HG02970 (cell line): ENCODE data around the gene SLC25A48.
"Not testable (repeated sequence)": the region's sequence is repeated elsewhere in the genome, so short reads cannot be mapped to it uniquely, and the experiment has no call there.

Experiments
- ATAC-seq: cut with Tn5 transposase; IDR thresholded peaks from one replicate; pipeline ENCODE4 v1.9.1; 2021; ENCODE audit warnings: mild to moderate bottlenecking, moderate library complexity, moderate number of reproducible peaks; ENCODE audit not compliant: unreplicated experiment, low FRiP score

SLC25A48 gene

DNA sequence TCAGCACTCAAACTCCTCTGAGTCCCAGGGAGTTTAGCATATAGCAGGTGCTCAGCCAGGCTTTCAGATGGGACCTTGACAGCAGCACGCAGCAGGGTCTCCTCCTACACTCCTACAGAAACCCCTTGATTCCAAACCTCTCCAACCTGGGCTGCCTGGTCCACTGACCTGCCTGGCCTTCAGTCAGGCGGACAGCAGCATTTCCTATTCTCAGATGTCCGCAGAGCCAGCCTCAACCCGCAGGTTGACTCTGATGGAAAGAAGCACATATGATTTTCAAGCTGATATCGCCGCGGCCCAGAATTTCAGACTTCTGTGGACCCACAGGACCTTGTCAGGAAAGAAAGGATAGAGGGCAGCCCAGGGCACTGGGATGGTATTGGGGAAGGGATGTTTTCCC is 5.3 kb upstream of the SLC25A48 start:
- ATAC-seq = no peak

DNA sequence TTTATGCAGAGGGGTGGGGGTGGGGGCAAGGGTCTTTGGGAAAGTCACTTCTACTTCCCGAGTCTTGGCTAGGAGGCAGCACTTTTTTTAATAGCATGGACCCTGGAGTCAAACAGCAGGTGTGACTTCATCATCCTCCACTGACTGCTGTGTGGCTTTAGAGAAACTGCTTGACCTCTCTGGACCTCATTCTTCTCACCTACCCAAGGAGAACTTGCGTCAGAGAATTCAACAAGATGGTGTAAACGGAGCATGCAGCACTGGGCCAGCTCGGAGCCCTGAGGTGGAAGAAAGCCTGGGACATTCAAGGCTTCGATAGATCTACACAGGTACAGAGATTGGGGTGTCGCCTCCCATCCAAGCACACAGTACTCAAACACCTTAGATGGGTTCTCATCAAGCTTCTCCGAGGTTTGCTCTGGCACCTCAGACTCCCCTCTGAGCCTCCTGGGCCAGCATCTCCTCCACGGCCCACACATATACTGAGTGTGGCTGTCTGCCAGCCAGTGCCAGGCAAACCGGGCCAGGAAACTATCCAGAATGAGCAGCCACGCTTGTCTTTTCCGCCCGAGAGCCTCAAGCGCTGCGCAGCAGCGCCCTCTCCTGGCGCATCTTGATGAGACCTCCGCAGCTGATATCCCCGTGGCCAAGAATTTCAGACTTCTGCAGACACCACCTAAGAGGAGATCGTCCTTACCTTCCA is 4.6 kb upstream of the SLC25A48 start:
- ATAC-seq = no peak

DNA sequence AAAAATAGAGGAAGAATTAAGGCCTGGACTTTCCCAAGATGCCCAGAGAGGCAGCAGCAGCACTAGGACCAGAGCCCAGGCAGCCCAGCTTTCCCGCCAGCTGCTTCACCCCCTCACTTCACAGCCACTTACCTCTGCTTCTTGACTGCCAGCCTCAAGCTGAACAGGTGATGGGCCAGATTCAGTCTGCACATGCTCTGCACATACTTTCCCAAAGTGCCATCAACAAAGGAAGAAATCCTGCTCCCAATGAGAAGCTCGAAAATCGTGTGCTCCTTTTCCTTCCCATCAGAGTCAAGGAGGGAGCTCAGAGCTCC is 4.1 kb upstream of the SLC25A48 start:
- ATAC-seq = no peak

DNA sequence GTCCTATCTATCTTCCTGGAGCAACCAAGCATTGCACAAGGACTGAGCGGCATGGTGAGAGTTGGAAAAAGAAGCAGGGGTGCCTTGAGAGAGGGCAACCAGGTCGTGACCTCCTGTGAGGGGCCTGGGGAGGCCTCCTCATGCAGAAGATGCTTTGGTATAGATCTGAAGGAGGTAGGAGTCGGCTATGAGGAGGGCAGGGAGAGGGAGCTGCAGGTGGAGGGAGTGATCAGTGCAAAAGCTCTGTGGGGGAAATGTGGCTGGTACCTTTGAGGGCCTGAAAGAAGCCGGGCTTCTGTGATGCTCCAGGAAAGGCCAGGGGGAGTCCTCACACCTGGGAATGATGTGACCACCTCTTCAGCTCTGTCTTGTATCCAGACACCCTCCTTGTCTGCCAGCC is 3.6 kb upstream of the SLC25A48 start:
- no peak for ATAC-seq

DNA sequence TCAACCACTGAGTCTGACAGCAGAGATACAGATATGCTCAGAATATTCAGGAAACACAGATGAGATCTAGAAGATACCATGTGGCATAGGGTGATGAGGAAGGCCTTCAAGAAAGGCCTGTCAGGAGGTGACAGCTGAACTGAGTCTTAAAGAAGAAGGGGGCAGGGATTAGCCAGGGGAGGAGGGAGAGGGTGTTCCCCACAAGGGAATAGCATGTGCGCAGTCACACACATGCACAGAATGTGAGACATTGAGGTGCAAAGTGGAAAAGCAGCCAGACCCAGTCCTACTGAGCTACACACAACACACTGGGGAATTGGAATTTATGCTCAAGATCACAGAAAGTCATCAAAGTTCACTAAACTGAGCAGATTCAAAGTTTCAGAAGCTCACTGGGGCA is 3.0 kb upstream of the SLC25A48 start:
- ATAC-seq = no peak

DNA sequence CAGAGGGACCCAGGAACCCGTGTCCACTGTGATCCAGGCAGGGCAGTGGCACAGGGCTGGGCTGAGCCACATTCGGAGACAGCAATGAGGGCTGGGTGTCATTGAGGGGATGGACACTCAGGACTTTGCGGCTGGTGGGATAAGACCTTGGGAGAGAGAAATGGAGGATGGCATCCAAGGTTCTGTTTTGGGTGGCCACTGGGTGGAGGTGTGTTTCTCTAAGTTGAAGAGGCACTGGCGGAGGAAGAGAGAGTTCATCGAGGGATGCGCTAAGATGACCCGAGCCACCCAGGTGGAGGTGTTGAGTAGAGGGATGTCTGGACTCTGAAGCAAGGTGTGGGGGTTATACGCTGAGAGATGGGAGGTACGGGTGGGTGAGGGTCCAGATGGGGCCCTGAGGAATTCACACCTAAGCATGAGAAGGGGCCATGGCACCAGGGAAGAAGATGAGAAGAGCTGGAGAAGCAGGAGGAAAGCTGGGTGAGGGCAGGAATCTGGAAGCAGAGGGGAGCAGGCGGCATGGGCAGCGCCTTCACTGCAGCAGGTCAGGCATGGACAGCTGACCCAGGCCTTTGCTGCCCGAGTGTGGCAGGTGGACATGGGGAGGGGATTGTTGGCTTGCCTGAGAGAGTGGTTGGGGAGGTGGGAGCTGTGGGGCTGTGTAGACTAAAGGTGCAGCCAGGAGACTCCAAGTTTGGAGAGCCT is 2.5 kb upstream of the SLC25A48 start:
- ATAC-seq = no peak

DNA sequence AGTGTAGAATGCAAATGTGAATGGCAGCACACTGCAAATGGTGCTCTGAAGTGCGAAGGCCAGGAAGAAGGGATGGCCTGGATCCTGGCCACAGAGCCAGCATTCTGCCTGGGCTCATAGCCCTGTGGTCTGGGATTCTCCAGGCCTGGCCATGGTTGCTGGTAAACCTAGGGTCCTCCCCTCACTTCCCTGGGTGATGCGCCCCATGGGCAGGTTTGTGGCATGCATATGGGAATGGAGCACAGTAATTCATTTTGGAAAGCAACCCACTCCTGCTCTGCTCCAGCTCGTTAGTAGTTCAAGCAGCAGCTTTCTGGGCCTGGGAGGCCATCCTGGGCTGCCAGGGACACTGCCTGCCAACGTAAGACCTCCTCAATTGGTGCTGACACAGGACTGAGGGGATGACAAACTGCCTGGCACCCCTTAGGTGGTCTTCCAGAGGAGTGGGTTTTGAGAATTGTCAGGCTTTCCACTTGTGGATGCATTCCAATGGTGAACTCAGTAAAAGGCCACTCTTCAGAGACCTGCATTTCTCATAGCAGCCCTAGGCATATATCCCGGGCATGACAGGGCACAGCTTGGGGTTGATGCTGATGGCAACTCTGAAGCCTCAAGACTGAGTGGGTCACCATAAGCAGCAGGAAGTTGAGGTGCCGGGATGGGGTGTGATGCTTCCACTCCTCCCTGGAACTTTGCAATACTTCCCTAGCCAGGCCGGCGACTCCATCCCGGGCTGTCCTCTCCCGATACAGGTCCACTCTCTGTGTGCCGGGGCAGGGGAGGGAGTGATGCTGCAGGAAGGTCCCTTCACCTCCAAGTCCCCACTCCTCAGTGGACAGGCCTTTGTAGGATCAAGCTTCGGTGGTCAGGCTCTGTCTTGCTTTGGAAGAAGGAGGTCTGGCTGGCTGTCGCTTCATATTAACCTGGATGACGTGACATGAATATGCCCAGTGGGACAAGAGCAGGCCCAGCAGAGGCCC is 1.2 kb upstream of the SLC25A48 start:
- ATAC-seq = no peak

DNA sequence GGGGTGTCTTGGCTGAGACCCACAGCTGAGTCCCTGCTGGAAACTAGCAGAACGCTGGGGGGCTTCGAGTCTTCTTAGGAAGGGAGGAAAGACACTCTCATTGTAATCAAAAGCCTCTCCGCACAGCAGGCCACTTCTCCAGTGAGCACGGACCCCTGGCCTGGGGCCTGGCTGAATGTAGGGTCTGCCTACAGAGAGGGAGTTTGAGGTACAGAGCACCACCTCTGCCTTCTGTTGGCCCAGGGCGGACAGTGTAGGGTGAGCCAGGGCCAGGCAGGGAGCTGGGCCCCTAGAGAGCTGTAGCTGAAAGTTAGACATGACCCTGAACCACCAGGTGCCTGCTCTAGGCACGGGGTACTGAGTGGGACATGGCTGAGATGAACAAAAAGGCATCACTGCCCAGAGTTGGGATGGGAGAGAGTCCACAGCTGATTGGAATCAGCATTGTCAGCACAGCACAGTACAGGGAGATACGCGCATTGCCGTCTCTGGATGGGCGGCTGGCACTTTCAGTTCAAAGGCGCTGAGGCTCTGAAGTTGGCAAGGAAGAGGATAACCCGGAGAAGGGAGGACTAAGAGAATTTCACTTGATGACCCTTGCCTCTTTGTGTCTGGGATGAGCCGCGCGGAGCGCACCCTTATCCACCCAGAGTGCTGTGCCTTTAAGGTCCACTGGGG is 363 bp upstream of the SLC25A48 start:
- peak; percentile 12 for ATAC-seq

DNA sequence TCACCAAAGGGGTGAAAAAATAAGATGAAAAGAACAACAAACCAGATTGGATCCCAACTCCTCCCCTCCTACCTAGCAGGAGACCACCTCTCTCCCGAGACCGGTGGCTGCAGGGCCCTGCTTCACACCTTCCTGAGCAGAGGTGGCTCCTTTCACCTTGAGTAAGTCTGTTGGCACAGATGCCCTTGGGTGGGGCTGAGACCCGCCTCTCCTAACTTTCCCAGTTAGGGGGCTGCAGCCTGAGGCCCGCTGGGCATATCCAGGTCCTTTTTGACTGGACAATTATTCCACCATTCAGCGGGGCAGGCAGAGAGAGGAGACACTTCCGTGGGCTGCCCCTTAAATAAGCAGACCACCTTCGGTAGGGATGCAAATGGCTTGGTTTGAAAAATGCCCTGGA is 1.3 kb downstream of the SLC25A48 start:
- no peak for ATAC-seq

DNA sequence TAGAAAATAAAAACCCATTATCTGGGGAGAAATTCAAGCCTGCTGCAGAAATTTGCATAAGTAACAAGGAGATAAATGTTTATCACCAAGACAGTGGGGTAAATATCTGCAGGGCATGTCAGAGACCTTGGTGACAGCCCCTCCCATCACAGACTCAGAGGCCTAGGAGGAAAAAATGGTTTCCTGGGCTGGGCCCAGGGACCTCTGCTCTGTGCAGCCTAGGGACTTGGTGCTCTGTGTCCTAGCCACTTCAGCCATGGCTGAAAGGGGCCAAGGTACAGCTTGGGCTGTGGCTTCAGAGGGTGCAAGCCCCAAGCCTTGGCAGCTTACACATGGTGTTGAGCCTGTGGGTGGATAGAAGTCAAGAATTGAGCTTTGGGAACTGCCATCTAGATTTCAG is 3.9 kb downstream of the SLC25A48 start:
- ATAC-seq = not testable (repeated sequence)

DNA sequence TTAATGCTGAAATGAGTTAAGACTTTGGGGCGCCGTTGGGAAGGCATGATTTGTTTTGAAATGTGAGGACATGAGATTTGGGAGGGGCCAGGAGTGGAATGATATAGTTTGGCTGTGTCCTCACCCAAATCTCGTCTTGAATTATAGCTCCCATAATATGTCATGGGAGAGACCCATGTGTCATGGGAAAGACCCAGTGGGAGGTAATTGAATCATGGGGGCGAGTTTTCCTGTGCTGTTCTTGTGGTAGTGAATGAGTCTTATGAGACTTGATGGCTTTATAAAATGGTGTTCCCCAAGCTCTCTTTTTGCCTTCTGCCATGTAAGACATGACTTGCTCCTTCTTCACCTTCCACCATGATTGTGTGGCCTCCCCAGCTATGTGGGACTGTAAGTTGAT is 5.1 kb downstream of the SLC25A48 start:
- ATAC-seq = no peak

DNA sequence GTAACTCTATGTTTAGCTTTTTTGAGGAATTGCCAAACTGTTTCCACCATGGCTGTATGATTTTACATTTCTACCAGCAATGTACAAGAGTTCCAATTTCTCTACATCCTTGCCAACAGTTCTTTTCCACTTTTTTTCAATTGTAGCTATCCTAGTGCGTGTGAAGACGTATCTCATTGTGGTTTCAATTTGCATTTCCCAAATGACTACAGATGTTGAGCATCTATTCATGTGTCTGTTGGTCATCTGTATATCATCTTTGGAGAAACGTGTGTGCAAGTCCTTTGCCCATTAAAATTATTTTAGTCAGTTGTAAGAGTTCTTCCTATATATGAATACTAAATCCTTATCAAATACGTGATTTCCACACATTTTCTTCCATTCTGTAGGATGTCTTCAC is 6.5 kb downstream of the SLC25A48 start:
- no peak for ATAC-seq

DNA sequence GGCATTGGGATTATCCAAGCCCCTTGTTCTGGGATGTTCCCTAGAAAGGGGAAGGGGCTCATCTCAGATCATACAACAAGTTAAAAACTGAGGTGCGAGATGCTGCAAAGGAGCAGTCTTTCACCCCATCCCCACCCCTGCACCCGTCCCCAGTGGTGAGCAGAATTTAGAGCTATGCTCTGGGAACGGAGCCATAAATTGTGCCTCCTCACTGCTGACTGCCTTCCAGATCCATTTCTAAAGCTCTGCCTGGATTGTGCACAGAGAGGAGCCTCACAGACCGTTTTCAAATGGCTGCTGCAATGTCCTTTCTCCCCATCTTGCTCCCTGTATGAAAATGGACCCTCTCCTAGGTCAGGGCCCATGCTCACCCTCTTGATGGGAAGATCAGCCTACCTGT is 8.3 kb downstream of the SLC25A48 start:
- ATAC-seq = no peak

DNA sequence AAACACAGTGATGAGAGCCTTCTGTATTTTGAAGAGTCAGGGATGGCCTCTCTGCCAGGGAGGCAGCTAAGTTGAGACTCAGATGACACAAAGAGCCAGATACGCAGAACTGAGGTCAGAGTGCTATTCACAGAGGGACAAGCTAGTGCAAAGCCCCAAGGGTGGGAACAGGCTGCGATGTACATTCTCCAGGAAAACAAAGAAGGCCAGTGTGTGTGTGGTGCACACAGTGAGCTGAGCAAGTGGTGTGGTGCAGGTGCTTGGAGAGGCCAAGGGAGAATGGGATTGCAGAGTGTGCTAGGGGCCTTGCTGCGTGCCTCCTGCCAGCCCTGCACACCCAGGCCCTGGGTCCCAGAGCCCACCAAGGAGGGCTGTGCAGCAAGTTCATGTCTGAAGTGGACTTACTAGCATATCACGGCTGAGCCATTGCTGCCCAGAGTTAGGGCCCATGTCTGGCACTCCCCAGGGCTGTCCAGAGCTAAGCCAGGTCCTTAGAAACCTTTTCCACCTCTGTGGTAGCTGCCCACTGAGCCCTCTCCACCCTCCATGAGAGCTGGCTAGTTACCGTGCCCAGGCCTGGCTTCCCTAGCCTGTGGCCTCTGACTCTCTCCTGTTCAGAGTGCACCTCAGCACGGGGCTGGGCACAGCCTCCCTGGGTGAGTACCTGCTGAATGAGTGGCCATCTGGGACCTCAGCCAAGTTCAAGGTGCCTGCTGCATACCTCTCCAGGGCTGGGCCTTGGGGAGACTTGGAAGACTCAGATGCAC is 9.3 kb downstream of the SLC25A48 start:
- no peak for ATAC-seq

DNA sequence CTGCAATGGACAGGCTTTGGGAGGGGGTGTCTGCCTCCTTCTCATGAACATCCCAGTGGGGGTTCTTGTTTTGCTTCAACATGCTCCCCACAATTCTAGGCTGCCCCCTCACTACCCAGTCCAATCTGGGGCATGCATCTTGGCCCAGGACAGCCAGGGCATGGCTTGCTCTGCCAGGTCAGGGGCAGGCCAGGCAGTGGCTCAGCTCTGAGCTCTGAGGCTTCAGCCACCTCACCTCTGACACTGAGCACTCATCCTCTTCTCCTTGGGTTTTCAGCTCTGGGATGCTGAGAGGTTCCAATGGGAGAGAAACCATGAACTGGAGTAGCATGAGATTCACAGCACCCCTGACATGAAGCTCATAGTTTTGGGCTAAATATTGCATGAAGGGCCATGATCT is 11.8 kb downstream of the SLC25A48 start:
- no peak for ATAC-seq

DNA sequence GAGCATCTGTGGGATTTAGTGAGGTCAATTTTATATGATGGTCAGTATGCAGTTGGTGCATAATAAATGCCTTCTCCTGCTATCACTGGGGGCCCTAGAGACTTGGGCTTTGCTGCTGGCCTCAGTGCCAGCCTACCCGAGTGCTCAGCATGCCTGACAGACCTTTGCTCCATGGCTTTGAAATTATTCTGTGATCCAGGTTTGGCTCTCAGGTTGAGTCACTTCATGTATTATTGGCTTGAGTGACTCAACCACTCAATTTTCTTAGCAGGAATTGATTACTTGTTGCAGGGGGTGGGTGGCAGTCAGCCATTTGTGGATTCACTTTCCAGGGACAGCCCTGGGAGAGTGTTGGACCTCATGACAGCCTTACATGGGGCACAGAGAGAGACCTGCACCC is 13.5 kb downstream of the SLC25A48 start:
- no peak for ATAC-seq

DNA sequence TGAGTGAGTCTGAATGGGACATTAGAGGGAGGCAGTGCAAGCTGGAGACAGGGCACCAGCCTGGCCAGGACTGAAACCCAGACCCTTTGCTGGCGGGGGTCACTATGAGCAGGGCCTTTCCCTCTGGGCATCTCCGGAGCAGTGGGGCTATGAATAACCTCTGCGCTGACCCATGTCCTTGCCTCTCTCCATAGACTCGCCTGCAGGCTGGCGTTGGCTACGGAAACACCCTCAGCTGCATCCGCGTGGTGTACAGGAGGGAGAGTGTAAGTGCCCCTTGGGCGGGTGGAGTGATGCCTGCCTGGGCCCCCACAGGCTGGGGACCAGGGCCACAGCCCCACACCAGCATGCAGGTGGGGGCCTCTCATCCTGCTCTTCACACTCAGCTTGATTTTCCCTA is 15.8 kb downstream of the SLC25A48 start:
- no peak for ATAC-seq

DNA sequence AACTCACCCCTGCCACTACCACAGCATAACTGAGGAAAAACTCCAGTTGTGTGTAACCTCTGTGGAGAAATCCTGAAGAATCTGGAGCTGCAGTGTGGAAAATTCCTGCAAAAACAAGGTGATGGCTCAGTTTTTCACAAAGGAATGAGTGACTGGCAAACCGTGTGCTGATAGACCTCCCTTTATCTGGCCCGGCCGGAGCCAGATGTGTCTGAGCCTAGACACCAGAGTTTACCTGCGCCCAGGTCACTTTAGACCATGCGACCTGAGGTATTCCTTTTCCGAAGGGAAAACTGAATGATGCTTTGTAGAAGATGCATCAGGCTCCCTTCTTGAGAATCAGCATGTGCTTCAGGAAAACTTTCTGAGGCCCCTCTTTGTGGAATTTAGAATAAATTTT is 16.2 kb downstream of the SLC25A48 start:
- no peak for ATAC-seq

DNA sequence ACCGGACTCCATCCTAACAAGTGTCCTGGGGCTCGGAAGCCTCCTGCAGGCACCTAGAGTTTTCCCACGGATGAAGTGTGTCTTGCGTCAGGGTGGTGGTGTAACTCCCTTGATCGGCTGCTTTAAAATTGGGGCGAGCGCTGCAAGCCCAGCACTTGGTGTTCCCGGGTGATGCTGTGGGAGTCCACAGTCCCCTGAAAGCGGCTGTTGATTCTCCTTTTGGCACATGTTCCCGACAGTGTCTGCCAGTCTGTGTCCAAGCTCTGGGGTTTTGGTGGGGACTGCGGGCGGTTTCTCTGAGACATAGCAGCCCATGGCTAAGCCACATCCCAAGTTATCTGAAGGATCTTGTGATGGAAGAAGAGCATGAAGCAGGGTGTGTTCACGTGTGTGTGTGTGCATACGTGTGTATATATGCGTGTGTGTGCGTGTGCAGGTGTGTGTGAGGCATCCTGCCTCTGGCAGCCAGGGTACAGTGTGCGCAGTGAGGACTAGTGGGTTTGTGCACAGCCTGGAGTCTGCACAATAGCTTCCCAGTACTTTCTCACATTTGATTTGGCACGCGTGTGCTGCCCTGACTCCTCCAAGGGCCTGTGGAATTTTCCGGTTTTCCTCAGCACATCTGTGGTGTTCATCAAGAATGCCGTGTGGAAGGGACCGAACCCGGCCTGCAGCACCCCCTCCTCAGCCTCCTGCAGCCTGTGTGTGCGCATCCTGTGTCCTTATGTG is 16.9 kb downstream of the SLC25A48 start:
- no peak for ATAC-seq
